ENCODE results near the gene CROCC2.

Gene CROCC2

GRCh38 chr2:240890691-240891090, 15.4 kb upstream of the CROCC2 start:
- TF ChIP-seq CTCF (conservative IDR thresholded peaks at IDR 0.05): no peak
- H3K27ac ChIP-seq: no peak overlapping the region

- no peak for TF ChIP-seq CTCF (conservative IDR thresholded peaks at IDR 0.05)
- no peak overlapping the region for H3K27ac ChIP-seq
Measured at GRCh38 chr2:240891492-240892340, 14.4 kb upstream of the CROCC2 start.

- no peak for TF ChIP-seq CTCF (conservative IDR thresholded peaks at IDR 0.05)
- no peak overlapping the region for H3K27ac ChIP-seq
Measured at GRCh38 chr2:240892356-240892755, 13.8 kb upstream of the CROCC2 start.

- no peak for TF ChIP-seq CTCF (conservative IDR thresholded peaks at IDR 0.05)
- H3K27ac ChIP-seq: no peak overlapping the region
Measured at GRCh38 chr2:240892925-240893324, 13.2 kb upstream of the CROCC2 start.

GRCh38 chr2:240893363-240893844, 12.7 kb upstream of the CROCC2 start:
- no peak overlapping the region for H3K27ac ChIP-seq
- TF ChIP-seq CTCF (conservative IDR thresholded peaks at IDR 0.05): no peak

- no peak for TF ChIP-seq CTCF (conservative IDR thresholded peaks at IDR 0.05)
- H3K27ac ChIP-seq: no peak overlapping the region
Measured at GRCh38 chr2:240894006-240894405, 12.1 kb upstream of the CROCC2 start.

GRCh38 chr2:240894836-240895558, 11.1 kb upstream of the CROCC2 start:
- H3K27ac ChIP-seq: no peak overlapping the region
- no peak for TF ChIP-seq CTCF (conservative IDR thresholded peaks at IDR 0.05)
